BJ (cell line): ENCODE data around the gene SPN. TPM values are rescaled to one million over a fixed set of nuclear protein-coding genes. Genes with fewer than 3 reads are reported as not detected.
"Not testable (repeated sequence)": the region's sequence is repeated elsewhere in the genome, so short reads cannot be mapped to it uniquely, and the experiment has no call there.

Source experiments
- CTCF ChIA-PET: fragments of 350-600 bp; formaldehyde crosslinking; extraction: SDS; loops from one replicate; lab custom pipeline; 2021; ENCODE audit warnings: antibody characterized with exemption, inconsistent platforms; lab: Yijun Ruan, JAX
- POLR2A ChIA-PET: fragments of 300-600 bp; sonication (Branson Sonifier 250); formaldehyde crosslinking; extraction: SDS; loops from one replicate; lab custom pipeline; 2021; ENCODE audit warnings: antibody characterized with exemption; lab: Charles Lee
- DNase-seq: peaks from one replicate; pipeline ENCODE4 v3.0.0-alpha.2; 2011; ENCODE audit warnings: low read depth
- H3K27me3 ChIP-seq: 2 replicates; pipeline ENCODE4 v1.6.0; 2011; ENCODE audit warnings: low read length; ENCODE audit not compliant: control insufficient read depth, insufficient read depth
- H3K36me3 ChIP-seq: 2 replicates; pipeline ENCODE4 v1.5.1; 2011; ENCODE audit warnings: low read length; ENCODE audit not compliant: control insufficient read depth, insufficient read depth
- H3K4me3 ChIP-seq: 2 replicates; pipeline ENCODE4 v1.5.1; 2011; ENCODE audit warnings: low read depth, mild to moderate bottlenecking, control low read depth, low read length
- CTCF ChIP-seq: IDR thresholded peaks from 2 replicates; pipeline ENCODE4 v1.5.1; 2011; ENCODE audit warnings: low read depth, mild to moderate bottlenecking, control low read depth, inconsistent platforms, low read length, moderate library complexity; ENCODE audit not compliant: insufficient read depth
- polyA plus RNA-seq: library from polyadenylated mRNA; depleted of rRNA; stranded (reverse); fragments of >200 nt; gene quantifications from 2 replicates; pipeline ENCODE4 v1.2.3, GENCODE V29; 2011

Gene SPN
- polyA plus RNA-seq, 1 experiment: not detected

- CTCF ChIA-PET: interaction anchor here (1.0 to 2.1 kb wide), 2 partner anchors 8 to 27 kb away, joined by 4 to 11 read pairs; no protein-coding TSS in a partner anchor
- POLR2A ChIA-PET: no interaction called here
- DNase-seq: no peak
Measured at GRCh38 chr16:29702269-29702668, 39.2 kb downstream of the SPN start.

GRCh38 chr16:29705030-29705429 lies 42.0 kb downstream of the SPN start:
- Histone ChIP-seq H3K36me3 (no peaks in the 10 kb centered on the region), H3K4me3 (no peak overlapping the region), H3K27me3 (no peaks in the 10 kb centered on the region)
- ChIA-PET CTCF (interaction anchor here (1.0 kb wide), 1 partner anchor 328 kb away, joined by 4 read pairs; no protein-coding TSS in a partner anchor), POLR2A (no interaction called here)
- no peak for DNase-seq
- no peak for TF ChIP-seq CTCF

More at GRCh38 chr16:29702269-29702668, 39.2 kb downstream of the SPN start:
- Histone ChIP-seq H3K4me3 (no peak overlapping the region), H3K27me3 (no peaks in the 10 kb centered on the region), H3K36me3 (no peaks in the 10 kb centered on the region)
- TF ChIP-seq CTCF: no peak

GRCh38 chr16:29707160-29707559 lies 44.1 kb downstream of the SPN start:
- H3K4me3 ChIP-seq, DNase-seq, POLR2A ChIA-PET, H3K27me3 ChIP-seq, CTCF ChIA-PET, H3K36me3 ChIP-seq: not testable (repeated sequence)

GRCh38 chr16:29708917-29709600 lies 46.0 kb downstream of the SPN start:
- CTCF ChIA-PET: interaction anchor here (0.6 to 1.9 kb wide), 5 partner anchors 9 to 970 kb away, joined by 3 to 9 read pairs (median 4); no protein-coding TSS in a partner anchor
- POLR2A ChIA-PET: interaction anchor here (0.6 kb wide), 1 partner anchor 98 kb away, joined by 3 read pairs; no protein-coding TSS in a partner anchor
- no peak for TF ChIP-seq CTCF
- no peak for DNase-seq
- Histone ChIP-seq H3K4me3 (no peak overlapping the region), H3K36me3 (no peaks in the 10 kb centered on the region), H3K27me3 (no peaks in the 10 kb centered on the region)

- not testable (repeated sequence) for H3K36me3 ChIP-seq, H3K4me3 ChIP-seq, H3K27me3 ChIP-seq, DNase-seq
- POLR2A ChIA-PET: interaction anchor here (0.6 kb wide), 1 partner anchor 98 kb away, joined by 3 read pairs; no protein-coding TSS in a partner anchor
- CTCF ChIA-PET: interaction anchor here (0.6 to 1.9 kb wide), 3 partner anchors 10 to 969 kb away, joined by 3 to 9 read pairs (median 4); no protein-coding TSS in a partner anchor
Measured at GRCh38 chr16:29709657-29710056, 46.6 kb downstream of the SPN start.
